ENCODE measurements around the gene CRB3. TPM values are rescaled to one million over a fixed set of nuclear protein-coding genes. Genes with fewer than 3 reads are reported as not detected.

The CRB3 gene
- total RNA-seq, 4 donors from 2014 or later: 0.75 TPM; not detected in 3

DNA sequence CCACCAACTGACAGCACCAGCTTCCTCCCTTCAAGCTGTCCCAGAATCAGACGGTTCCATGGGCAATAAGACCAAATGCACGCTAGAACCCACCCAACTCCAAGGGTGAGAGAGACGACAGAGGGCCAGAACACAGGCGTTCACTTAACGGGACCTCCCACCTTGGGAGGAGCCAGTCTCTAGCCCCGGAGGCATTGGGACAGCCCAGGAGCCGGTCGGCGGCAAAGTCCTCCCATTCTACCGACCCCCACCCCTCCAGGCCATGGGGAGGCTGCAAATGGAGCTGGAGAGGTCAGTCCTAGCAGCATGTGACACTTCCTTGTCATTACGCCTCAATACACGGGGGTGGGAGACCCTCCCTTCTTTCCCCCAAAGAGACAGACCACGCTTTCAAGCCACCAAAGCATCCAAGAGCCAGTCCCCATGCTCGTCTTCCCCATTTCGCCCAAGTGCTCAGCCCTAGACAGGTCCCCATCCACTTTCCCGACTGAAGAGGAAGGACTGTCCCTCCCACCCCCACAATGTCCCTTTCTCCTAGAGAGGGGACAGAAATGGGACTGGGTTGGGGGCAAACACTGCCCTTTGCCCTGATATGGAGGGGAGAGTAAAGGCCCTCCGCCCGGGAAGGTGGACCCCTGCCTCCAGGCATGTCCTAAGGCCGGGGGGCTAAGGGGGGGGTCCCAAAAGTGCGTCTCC is 40.4 kb upstream of the CRB3 start:
- no peak for TF ChIP-seq POLR2A (IDR thresholded peaks at IDR 0.05)
- TF ChIP-seq, protein P1, sequence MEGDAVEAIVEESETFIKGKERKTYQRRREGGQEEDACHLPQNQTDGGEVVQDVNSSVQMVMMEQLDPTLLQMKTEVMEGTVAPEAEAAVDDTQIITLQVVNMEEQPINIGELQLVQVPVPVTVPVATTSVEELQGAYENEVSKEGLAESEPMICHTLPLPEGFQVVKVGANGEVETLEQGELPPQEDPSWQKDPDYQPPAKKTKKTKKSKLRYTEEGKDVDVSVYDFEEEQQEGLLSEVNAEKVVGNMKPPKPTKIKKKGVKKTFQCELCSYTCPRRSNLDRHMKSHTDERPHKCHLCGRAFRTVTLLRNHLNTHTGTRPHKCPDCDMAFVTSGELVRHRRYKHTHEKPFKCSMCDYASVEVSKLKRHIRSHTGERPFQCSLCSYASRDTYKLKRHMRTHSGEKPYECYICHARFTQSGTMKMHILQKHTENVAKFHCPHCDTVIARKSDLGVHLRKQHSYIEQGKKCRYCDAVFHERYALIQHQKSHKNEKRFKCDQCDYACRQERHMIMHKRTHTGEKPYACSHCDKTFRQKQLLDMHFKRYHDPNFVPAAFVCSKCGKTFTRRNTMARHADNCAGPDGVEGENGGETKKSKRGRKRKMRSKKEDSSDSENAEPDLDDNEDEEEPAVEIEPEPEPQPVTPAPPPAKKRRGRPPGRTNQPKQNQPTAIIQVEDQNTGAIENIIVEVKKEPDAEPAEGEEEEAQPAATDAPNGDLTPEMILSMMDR (IDR thresholded peaks at IDR 0.05 in 4 of 5, conservative IDR thresholded peaks at IDR 0.05 in 1 of 5): no peak
- H3K4me3 ChIP-seq: peak overlapping the region; percentile 56 to 87 (median 82)
- in situ Hi-C loops (cut with MboI; ENCODE audit: low sequenced_read_pairs in 4 of 4): no loop called here
- peaks cover 0 to 34% of the 10 kb centered on the region in 2 donors for H3K36me3 ChIP-seq
- DNase-seq (no peak), ATAC-seq (no peak)
- intact Hi-C loops (cut with DNase I; ENCODE audit: low total_unique reads): loop anchor here (1.0 to 10.0 kb wide), 2 partner anchors 30 to 209 kb away; partner anchors contain the start of gene GTF2F1
- peaks cover 20 to 24% of the 10 kb centered on the region in 2 donors for H3K4me1 ChIP-seq
- H3K27ac ChIP-seq: peak overlapping the region; percentile 74 to 87 (median 84)
- no peaks in the 10 kb centered on the region for H3K9me3 ChIP-seq
- H3K27me3 ChIP-seq: no peaks in the 10 kb centered on the region

DNA sequence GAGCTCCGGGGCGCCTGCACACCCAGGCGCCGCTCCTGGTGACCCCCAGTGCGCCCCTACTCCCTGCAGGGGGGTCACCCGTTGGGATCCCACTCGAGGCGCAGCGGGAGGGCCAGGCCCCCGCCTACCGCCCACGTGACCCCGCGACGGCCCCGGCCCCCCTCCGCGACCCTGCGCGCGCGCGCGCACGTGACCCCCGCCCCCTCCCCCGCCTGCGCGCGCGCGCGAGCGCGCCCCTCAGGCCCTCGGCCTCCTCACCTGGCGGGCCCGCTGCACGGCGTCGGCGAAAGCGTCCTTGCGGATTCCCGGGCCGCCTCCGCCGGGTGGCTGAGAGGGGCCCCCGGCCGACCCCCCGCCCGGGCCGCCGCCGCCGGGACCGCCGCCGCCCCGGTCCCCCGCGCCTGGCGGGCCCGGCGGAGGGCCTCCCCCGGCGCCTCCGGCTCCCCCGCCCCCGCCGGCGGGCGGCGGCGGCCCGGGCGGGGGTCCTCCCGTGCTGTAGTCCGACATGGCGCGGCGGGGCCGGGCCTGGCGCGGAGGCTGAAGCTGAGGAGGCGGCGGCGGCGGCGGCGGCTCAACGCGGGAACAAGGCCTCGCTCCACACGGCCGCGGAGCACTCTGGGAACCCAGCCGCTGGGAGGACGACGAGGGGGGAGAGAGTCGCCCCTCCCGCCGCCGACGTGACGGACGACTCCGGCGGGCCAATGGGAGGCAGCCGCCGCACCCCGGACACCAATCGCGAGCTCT is 39.7 kb upstream of the CRB3 start, which contains the start of gene KHSRP:
Gene KHSRP, minus strand, starts transcription at position 617 of the 744 bp plus-strand sequence. Its CDS starts 110 bp downstream, at position 507.
- TF ChIP-seq, protein P1 (IDR thresholded peaks at IDR 0.05 in 4 of 5, conservative IDR thresholded peaks at IDR 0.05 in 1 of 5): no peak
- peak; percentile 90 to 91 for TF ChIP-seq POLR2A (IDR thresholded peaks at IDR 0.05)
- in situ Hi-C loops (cut with MboI; ENCODE audit: low sequenced_read_pairs in 4 of 4): no loop called here
- peaks cover 20 to 24% of the 10 kb centered on the region in 2 donors for H3K4me1 ChIP-seq
- intact Hi-C loops (cut with DNase I; ENCODE audit: low total_unique reads): loop anchor here (1.0 to 10.0 kb wide), 2 partner anchors 31 to 210 kb away; partner anchors contain the start of gene GTF2F1
- peak within 1 kb of the TSS; percentile 84 to 91 (median 86) for H3K27ac ChIP-seq
- DNase-seq: no peak
- H3K27me3 ChIP-seq: no peaks in the 10 kb centered on the region
- ATAC-seq: no peak
- H3K36me3 ChIP-seq: peaks cover 0 to 26% of the 10 kb centered on the region in 2 donors
- no peaks in the 10 kb centered on the region for H3K9me3 ChIP-seq
- H3K4me3 ChIP-seq: peak within 1 kb of the TSS; percentile 56 to 87 (median 82)

DNA sequence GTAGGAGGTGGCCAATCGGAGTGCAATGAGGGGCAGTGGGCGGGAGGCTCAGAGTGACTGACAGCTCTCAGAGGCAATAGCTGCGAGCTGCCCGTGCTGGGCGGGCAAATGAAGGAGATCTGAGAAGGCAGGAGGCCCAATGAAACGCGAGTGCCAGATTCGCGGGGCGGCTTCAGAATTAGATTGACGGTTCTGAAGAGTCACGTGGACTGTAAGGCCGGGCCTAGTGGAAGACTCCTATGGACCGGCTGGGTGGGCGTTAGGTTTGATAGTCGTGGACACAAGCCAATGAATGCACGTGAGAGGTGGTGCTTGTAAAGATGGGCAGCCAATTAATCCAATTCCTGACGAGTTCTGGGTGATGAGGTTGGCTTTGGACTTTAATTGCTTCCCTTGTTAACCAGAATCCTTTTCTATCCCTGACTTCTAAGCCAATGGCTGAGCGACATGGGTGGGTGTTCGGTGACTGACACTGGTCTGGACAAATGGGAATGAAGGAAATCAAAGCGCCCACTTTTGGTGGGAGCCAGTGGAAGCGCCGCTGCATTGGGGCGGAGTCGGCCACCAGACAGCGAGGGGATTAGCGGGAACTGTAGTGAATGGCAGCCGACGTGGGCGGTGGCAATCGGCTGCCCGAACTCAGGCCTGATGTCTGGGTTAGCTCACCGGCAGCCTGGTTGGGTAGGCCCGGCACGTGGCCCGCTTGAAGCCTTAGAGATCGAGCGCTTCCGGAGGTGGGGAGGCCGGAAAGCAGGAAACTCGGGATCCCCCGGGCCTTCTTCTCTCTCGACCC is 38.9 kb upstream of the CRB3 start:
- intact Hi-C loops (cut with DNase I; ENCODE audit: low total_unique reads) (loop anchor here (1.0 to 10.0 kb wide), 5 partner anchors 32 to 210 kb away; partner anchors contain the start of genes CLPP and GTF2F1), in situ Hi-C loops (cut with MboI; ENCODE audit: low sequenced_read_pairs in 4 of 4) (no loop called here)
- peak overlapping the region; percentile 84 to 91 (median 86) for H3K27ac ChIP-seq
- peak; percentile 100 for DNase-seq
- TF ChIP-seq POLR2A (IDR thresholded peaks at IDR 0.05): no peak
- TF ChIP-seq, protein P1 (IDR thresholded peaks at IDR 0.05 in 4 of 5, conservative IDR thresholded peaks at IDR 0.05 in 1 of 5): peak in 1 of 5 experiments; percentile 13
- H3K9me3 ChIP-seq: no peaks in the 10 kb centered on the region
- peaks cover 20 to 24% of the 10 kb centered on the region in 2 donors for H3K4me1 ChIP-seq
- peak; percentile 92 to 95 for ATAC-seq
- no peaks in the 10 kb centered on the region for H3K27me3 ChIP-seq
- H3K4me3 ChIP-seq: peak overlapping the region; percentile 36 to 81 (median 44)
- peaks cover 0 to 19% of the 10 kb centered on the region in 2 donors for H3K36me3 ChIP-seq
